Measurements from ENCODE around the gene TLE1. TPM values are rescaled to one million over a fixed set of nuclear protein-coding genes. Genes with fewer than 3 reads are reported as not detected.

TLE1 gene
- total RNA-seq, 1 donor from 2014 or later: 79.4 TPM

DNA sequence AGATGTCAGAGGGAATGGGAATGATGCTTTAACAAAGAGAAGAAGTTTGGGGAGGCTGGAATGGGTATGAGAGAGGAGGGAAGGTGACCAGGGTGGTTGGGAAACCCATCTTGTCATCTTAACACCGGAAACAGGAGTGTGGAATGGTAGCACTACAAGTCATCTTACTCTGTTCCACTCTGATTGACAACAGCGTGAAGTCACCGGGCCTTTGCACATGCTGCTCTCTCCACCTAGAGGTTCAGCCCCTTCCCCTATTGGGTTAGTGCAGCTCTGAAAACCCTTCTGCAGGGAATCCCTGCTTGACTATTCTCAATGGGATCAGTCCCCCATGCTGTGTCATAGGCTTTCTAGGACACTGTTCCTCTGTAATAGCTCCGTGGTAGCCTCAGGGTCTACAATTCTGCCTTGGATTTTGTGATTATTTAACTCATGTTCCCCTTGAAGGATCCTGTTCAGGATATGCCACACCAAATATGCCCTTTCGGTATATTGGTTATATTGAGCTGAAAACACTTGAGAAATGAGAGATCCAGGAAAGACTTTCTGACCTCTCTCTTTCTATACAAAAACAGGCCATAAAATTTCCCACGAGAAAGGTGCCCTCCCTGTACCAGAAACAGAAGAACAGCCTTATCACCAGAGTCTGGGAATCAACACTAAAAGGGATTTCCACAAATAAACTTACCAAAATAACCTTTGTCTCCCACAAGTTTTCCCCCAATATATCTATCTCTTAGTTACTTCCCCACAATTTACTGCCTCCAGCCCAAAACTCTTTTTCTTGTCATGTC is 86.3 kb downstream of the TLE1 start:
- no peak for DNase-seq (ENCODE audit: low spot score)
- TF ChIP-seq, protein P1, sequence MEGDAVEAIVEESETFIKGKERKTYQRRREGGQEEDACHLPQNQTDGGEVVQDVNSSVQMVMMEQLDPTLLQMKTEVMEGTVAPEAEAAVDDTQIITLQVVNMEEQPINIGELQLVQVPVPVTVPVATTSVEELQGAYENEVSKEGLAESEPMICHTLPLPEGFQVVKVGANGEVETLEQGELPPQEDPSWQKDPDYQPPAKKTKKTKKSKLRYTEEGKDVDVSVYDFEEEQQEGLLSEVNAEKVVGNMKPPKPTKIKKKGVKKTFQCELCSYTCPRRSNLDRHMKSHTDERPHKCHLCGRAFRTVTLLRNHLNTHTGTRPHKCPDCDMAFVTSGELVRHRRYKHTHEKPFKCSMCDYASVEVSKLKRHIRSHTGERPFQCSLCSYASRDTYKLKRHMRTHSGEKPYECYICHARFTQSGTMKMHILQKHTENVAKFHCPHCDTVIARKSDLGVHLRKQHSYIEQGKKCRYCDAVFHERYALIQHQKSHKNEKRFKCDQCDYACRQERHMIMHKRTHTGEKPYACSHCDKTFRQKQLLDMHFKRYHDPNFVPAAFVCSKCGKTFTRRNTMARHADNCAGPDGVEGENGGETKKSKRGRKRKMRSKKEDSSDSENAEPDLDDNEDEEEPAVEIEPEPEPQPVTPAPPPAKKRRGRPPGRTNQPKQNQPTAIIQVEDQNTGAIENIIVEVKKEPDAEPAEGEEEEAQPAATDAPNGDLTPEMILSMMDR (IDR thresholded peaks at IDR 0.05; ENCODE audit: unreplicated experiment): no peak
- Mint-ChIP-seq H3K4me3 (ENCODE audit: unreplicated experiment) (peak overlapping the region; percentile 17), H3K4me1 (ENCODE audit: unreplicated experiment) (peaks cover 62% of the 10 kb centered on the region), H3K27ac (ENCODE audit: unreplicated experiment) (peak overlapping the region; percentile 87), H3K36me3 (ENCODE audit: low read depth, unreplicated experiment) (peaks cover 62% of the 10 kb centered on the region), H3K27me3 (ENCODE audit: unreplicated experiment) (peaks cover 6% of the 10 kb centered on the region), H3K9me3 (ENCODE audit: unreplicated experiment) (no peaks in the 10 kb centered on the region)

DNA sequence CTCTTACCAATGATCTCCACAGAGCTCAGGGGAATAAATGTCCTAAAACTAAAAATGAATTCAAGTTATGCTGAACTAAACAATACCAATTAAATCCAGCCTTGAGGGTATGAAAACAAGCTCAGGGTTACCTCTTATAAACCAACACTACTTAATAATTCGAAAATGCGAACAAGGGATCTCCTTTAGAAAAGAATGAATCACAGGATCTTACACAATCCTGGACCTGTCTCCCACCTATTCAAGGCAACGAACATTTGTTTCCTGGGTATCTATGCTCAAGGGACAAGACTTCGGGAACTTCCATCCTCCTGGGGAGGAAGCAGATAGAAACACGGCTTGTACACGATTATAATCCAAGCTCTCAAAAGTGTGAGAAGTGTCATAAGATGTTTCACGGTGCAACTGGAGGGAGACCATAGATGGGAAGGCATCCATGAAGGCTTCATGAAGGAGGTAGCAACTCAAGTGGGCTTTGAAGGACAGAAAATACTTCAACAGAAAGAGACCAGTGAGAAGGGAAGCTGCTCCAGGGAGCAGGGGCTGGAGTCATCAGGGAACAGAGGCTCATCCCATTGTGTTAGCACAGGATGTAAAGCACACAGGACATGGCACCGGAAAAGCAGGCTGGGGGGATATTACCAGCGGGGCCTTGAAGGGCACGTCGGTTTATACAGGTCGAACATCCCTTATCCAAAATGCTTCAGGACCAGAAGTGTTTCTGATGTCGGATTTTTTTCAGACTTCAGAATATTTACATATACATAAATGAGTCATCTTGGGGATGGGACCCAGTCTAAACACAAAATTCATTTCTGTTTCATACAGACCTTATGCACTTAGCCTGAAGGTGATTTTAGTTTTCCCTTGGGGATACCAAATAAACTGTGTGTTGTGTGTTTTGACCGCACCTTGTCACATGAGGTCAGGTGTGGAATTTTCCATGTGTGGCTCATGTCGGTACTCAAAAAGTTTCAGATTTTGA is 87.4 kb downstream of the TLE1 start:
- TF ChIP-seq, protein P1 (IDR thresholded peaks at IDR 0.05; ENCODE audit: unreplicated experiment): no peak
- no peaks in the 10 kb centered on the region for H3K9me3 Mint-ChIP-seq (ENCODE audit: unreplicated experiment)
- peaks cover 9% of the 10 kb centered on the region for H3K27me3 Mint-ChIP-seq (ENCODE audit: unreplicated experiment)
- DNase-seq (ENCODE audit: low spot score): peak; percentile 55
- peaks cover 60% of the 10 kb centered on the region for H3K36me3 Mint-ChIP-seq (ENCODE audit: low read depth, unreplicated experiment)
- H3K4me3 Mint-ChIP-seq (ENCODE audit: unreplicated experiment): peak overlapping the region; percentile 29
- H3K27ac Mint-ChIP-seq (ENCODE audit: unreplicated experiment): peak overlapping the region; percentile 97
- peaks cover 74% of the 10 kb centered on the region for H3K4me1 Mint-ChIP-seq (ENCODE audit: unreplicated experiment)

DNA sequence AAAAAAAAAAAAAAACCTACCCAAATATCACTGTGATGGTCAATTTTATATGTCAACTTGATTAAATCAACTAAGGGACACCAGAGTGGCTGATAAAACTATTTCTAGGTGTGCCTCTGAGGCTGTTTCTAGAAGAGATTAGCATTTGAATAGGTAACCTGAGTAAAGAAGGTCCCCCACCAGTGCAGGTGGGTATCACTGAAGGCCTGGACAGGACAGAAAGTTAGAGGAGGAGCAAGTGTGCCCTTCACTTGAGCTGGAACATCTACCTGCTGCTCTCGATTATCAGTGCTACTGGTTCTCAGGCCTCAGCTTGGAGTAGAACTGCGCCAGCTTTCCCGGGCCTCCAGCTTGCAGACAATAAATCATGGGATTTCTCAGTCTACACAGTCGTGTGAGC is 88.7 kb downstream of the TLE1 start:
- Mint-ChIP-seq H3K9me3 (ENCODE audit: unreplicated experiment) (no peaks in the 10 kb centered on the region), H3K4me1 (ENCODE audit: unreplicated experiment) (peaks cover 87% of the 10 kb centered on the region), H3K27me3 (ENCODE audit: unreplicated experiment) (peaks cover 13% of the 10 kb centered on the region), H3K4me3 (ENCODE audit: unreplicated experiment) (no peak overlapping the region), H3K27ac (ENCODE audit: unreplicated experiment) (peak overlapping the region; percentile 97), H3K36me3 (ENCODE audit: low read depth, unreplicated experiment) (peaks cover 49% of the 10 kb centered on the region)
- no peak for DNase-seq (ENCODE audit: low spot score)
- TF ChIP-seq, protein P1 (IDR thresholded peaks at IDR 0.05; ENCODE audit: unreplicated experiment): no peak

DNA sequence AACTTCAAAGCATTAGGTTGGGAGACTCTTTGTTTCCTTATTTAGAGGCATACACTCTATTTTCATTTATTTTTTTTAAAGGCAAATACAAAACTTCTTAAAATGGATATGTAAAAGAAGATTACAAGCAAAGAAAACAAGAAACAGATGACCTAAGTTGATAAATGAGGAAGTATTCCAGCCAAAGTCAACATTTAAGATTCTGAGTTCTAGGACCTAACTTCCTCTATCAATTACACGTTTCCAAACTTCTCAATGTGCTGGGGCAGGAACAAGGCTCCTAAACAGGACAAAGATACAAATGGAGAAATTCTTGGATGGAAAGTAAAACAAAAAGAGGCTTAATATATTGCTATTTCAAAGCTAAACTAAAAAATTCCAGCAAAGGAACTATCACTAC is 89.5 kb downstream of the TLE1 start:
- no peak overlapping the region for H3K4me3 Mint-ChIP-seq (ENCODE audit: unreplicated experiment)
- H3K27me3 Mint-ChIP-seq (ENCODE audit: unreplicated experiment): peaks cover 13% of the 10 kb centered on the region
- no peaks in the 10 kb centered on the region for H3K9me3 Mint-ChIP-seq (ENCODE audit: unreplicated experiment)
- peaks cover 46% of the 10 kb centered on the region for H3K36me3 Mint-ChIP-seq (ENCODE audit: low read depth, unreplicated experiment)
- peak overlapping the region; percentile 90 for H3K27ac Mint-ChIP-seq (ENCODE audit: unreplicated experiment)
- H3K4me1 Mint-ChIP-seq (ENCODE audit: unreplicated experiment): peaks cover 90% of the 10 kb centered on the region
- TF ChIP-seq, protein P1 (IDR thresholded peaks at IDR 0.05; ENCODE audit: unreplicated experiment): no peak
- no peak for DNase-seq (ENCODE audit: low spot score)

All from endothelial cell (in vitro differentiated cells).